HEK293 (cell line): ENCODE measurements around the gene RPL27.

Experiments
- CTCF ChIP-seq: fragments of 450-650 bp; formaldehyde crosslinking; IDR thresholded peaks from 2 replicates; pipeline ENCODE4 v1.5.1; 2016; ENCODE audit warnings: missing biosample characterization, missing genetic modification characterization
- INSM2 ChIP-seq: fragments of 450-650 bp; formaldehyde crosslinking; IDR thresholded peaks from 2 replicates; pipeline ENCODE4 v1.5.1; 2016; ENCODE audit warnings: missing biosample characterization, missing genetic modification characterization
- KLF1 ChIP-seq: fragments of 450-650 bp; formaldehyde crosslinking; IDR thresholded peaks from 2 replicates; pipeline ENCODE4 v1.5.1; 2016; ENCODE audit warnings: missing biosample characterization, missing genetic modification characterization
- MYNN ChIP-seq: fragments of 450-650 bp; formaldehyde crosslinking; IDR thresholded peaks from 2 replicates; pipeline ENCODE4 v1.5.1; 2016; ENCODE audit warnings: missing biosample characterization, missing genetic modification characterization, borderline replicate concordance
- PRDM4 ChIP-seq: fragments of 450-650 bp; formaldehyde crosslinking; IDR thresholded peaks from 2 replicates; pipeline ENCODE4 v1.5.1; 2017; ENCODE audit warnings: missing biosample characterization, missing genetic modification characterization
- WT1 ChIP-seq: fragments of 450-650 bp; formaldehyde crosslinking; IDR thresholded peaks from 2 replicates; pipeline ENCODE4 v1.5.1; 2016; ENCODE audit warnings: missing biosample characterization, missing genetic modification characterization
- ZBTB11 ChIP-seq: fragments of 450-650 bp; formaldehyde crosslinking; conservative IDR thresholded peaks from 2 replicates; pipeline ENCODE4 v1.5.1; 2016; ENCODE audit warnings: low read depth, missing biosample characterization, missing genetic modification characterization
- ZBTB21 ChIP-seq: fragments of 450-650 bp; formaldehyde crosslinking; IDR thresholded peaks from 2 replicates; pipeline ENCODE4 v1.5.1; 2017; ENCODE audit warnings: missing biosample characterization, missing genetic modification characterization
- ZBTB48 ChIP-seq: fragments of 450-650 bp; formaldehyde crosslinking; IDR thresholded peaks from 2 replicates; pipeline ENCODE4 v1.5.1; 2016; ENCODE audit warnings: missing biosample characterization, missing genetic modification characterization
- ZBTB8A ChIP-seq: fragments of 450-650 bp; formaldehyde crosslinking; IDR thresholded peaks from 2 replicates; pipeline ENCODE4 v1.5.1; 2016; ENCODE audit warnings: missing biosample characterization, missing genetic modification characterization
- ZIC2 ChIP-seq: fragments of 450-650 bp; formaldehyde crosslinking; IDR thresholded peaks from 2 replicates; pipeline ENCODE4 v1.5.1; 2016; ENCODE audit warnings: missing biosample characterization, missing genetic modification characterization
- ZNF140 ChIP-seq: fragments of 450-650 bp; formaldehyde crosslinking; IDR thresholded peaks from 2 replicates; pipeline ENCODE4 v1.5.1; 2016; ENCODE audit warnings: missing biosample characterization, missing genetic modification characterization
- ZNF19 ChIP-seq: fragments of 450-650 bp; formaldehyde crosslinking; IDR thresholded peaks from 2 replicates; pipeline ENCODE4; 2016; ENCODE audit warnings: missing biosample characterization, missing genetic modification characterization, low read depth
- ZNF223 ChIP-seq: fragments of 450-650 bp; formaldehyde crosslinking; IDR thresholded peaks from 2 replicates; pipeline ENCODE4 v1.5.1; 2016; ENCODE audit warnings: missing biosample characterization, missing genetic modification characterization
- ZNF24 ChIP-seq: fragments of 450-650 bp; formaldehyde crosslinking; IDR thresholded peaks from 2 replicates; pipeline ENCODE4 v1.5.1; 2016; ENCODE audit warnings: missing biosample characterization, missing genetic modification characterization
- ZNF266 ChIP-seq: fragments of 450-650 bp; formaldehyde crosslinking; IDR thresholded peaks from 2 replicates; pipeline ENCODE4 v1.5.1; 2016; ENCODE audit warnings: missing biosample characterization, missing genetic modification characterization, low read depth
- ZNF37A ChIP-seq: fragments of 450-650 bp; IDR thresholded peaks from 2 replicates; pipeline ENCODE4 v1.5.1; 2018; ENCODE audit warnings: missing biosample characterization, missing genetic modification characterization
- ZNF433 ChIP-seq: fragments of 450-650 bp; formaldehyde crosslinking; IDR thresholded peaks from 2 replicates; pipeline ENCODE4 v1.5.1; 2016; ENCODE audit warnings: missing biosample characterization, missing genetic modification characterization, low read depth
- ZNF580 ChIP-seq: fragments of 450-650 bp; formaldehyde crosslinking; IDR thresholded peaks from 2 replicates; pipeline ENCODE4 v1.5.1; 2016; ENCODE audit warnings: missing biosample characterization, missing genetic modification characterization
- ZNF600 ChIP-seq: fragments of 450-650 bp; formaldehyde crosslinking; IDR thresholded peaks from 2 replicates; pipeline ENCODE4 v1.5.1; 2016; ENCODE audit warnings: missing biosample characterization, missing genetic modification characterization
- ZNF610 ChIP-seq: fragments of 450-650 bp; formaldehyde crosslinking; IDR thresholded peaks from 2 replicates; pipeline ENCODE4 v1.5.1; 2016; ENCODE audit warnings: missing biosample characterization, missing genetic modification characterization, borderline replicate concordance
- ZNF707 ChIP-seq: fragments of 450-650 bp; formaldehyde crosslinking; IDR thresholded peaks from 2 replicates; pipeline ENCODE4 v1.5.1; 2016; ENCODE audit warnings: missing biosample characterization, missing genetic modification characterization
- ZNF76 ChIP-seq: fragments of 450-650 bp; formaldehyde crosslinking; IDR thresholded peaks from 2 replicates; pipeline ENCODE4; 2016; ENCODE audit warnings: low read depth, missing biosample characterization, missing genetic modification characterization, borderline replicate concordance
- ZNF792 ChIP-seq: fragments of 450-650 bp; formaldehyde crosslinking; IDR thresholded peaks from 2 replicates; pipeline ENCODE4 v1.5.1; 2016; ENCODE audit warnings: missing biosample characterization, missing genetic modification characterization

RPL27 gene

GRCh38 chr17:42980766-42981397 lies 17.3 kb upstream of the RPL27 start (continued):
- TF ChIP-seq ZBTB11 (tag by site-specific recombination) (peak; percentile 34; the same call in 1 of the 2 replicates), KLF1 (tag by site-specific recombination) (peak; percentile 45; the same call in 1 of the 2 replicates), ZNF600 (tag by site-specific recombination) (peak; percentile 95), PRDM4 (tag by site-specific recombination) (no peak), ZNF24 (tag by site-specific recombination) (0 out of 2 replicates have a peak, but pooled peaks have one; percentile 33), ZNF140 (tag by site-specific recombination) (no peak), ZNF266 (tag by site-specific recombination) (no peak), ZBTB21 (tag by site-specific recombination) (peak; percentile 61; the same call in 1 of the 2 replicates), ZNF707 (tag by site-specific recombination) (no peak), ZNF792 (tag by site-specific recombination) (peak; percentile 43; the same call in 1 of the 2 replicates), ZNF76 (tag by site-specific recombination) (peak; percentile 86), ZNF610 (no peak; the same call in 1 of the 2 replicates), ZNF580 (peak; percentile 90), CTCF (peak; percentile 81), ZBTB48 (tag by site-specific recombination) (peak; percentile 24; the same call in 1 of the 2 replicates), ZNF37A (tag by site-specific recombination) (no peak), WT1 (no peak), ZNF223 (no peak), ZIC2 (no peak), ZNF433 (tag by site-specific recombination) (no peak), ZNF19 (no peak), INSM2 (tag by site-specific recombination) (no peak), MYNN (no peak), ZBTB8A (tag by site-specific recombination) (0 out of 2 replicates have a peak, but pooled peaks have one; percentile 5)
